GM23338 (cell line): Measurements from ENCODE around the gene LCTL. TPM values are rescaled to one million over a fixed set of nuclear protein-coding genes. Genes with fewer than 3 reads are reported as not detected.
"Not testable (repeated sequence)": the region's sequence is repeated elsewhere in the genome, so short reads cannot be mapped to it uniquely, and the experiment has no call there.

ENCODE experiments used
- ATAC-seq: fragments of 200-7000 bp; cut with Tn5 transposase; 3 replicates; pipeline ENCODE4 v1.9.1; 2020
- DNase-seq: peaks from one replicate; pipeline ENCODE4 v3.0.0-alpha.2; 2015; ENCODE audit warnings: low spot score
- H2AFZ ChIP-seq: fragments of 200-600 bp; sonication (generic); 2 replicates; pipeline ENCODE4 v1.8.0; 2016; ENCODE audit warnings: antibody characterized with exemption, mild to moderate bottlenecking, moderate library complexity
- H3F3A ChIP-seq: fragments of 200-600 bp; sonication (generic); replicated peaks from 2 replicates; pipeline ENCODE4 v1.8.0; 2017; ENCODE audit warnings: antibody characterized with exemption, mixed run types, low read depth
- H3K27ac ChIP-seq: fragments of 200-600 bp; sonication (generic); 2 replicates; pipeline ENCODE4 v1.6.1; 2016; ENCODE audit warnings: low read depth
- H3K27me3 ChIP-seq: fragments of 200-600 bp; sonication (generic); 2 replicates; pipeline ENCODE4 v1.8.0; 2016; ENCODE audit warnings: mild to moderate bottlenecking, mixed run types, moderate library complexity; ENCODE audit not compliant: insufficient read depth
- H3K36me3 ChIP-seq: fragments of 200-600 bp; sonication (generic); 2 replicates; pipeline ENCODE4 v1.8.0; 2016; ENCODE audit warnings: mild to moderate bottlenecking; ENCODE audit not compliant: insufficient read depth
- H3K4me1 ChIP-seq: fragments of 200-600 bp; sonication (generic); 2 replicates; pipeline ENCODE4 v1.8.0; 2016; ENCODE audit warnings: mild to moderate bottlenecking, moderate library complexity; ENCODE audit not compliant: insufficient read depth
- H3K4me2 ChIP-seq: fragments of 200-600 bp; sonication (generic); 2 replicates; pipeline ENCODE4 v1.7.1; 2017; ENCODE audit warnings: mixed run types
- H3K4me3 ChIP-seq: fragments of 200-600 bp; sonication (generic); 2 replicates; pipeline ENCODE4 v1.6.1; 2016; ENCODE audit warnings: mixed run types
- H3K79me2 ChIP-seq: fragments of 200-600 bp; sonication (generic); replicated peaks from 2 replicates; pipeline ENCODE4 v1.8.0; 2017; ENCODE audit warnings: mild to moderate bottlenecking; ENCODE audit not compliant: insufficient read depth
- H3K9me2 ChIP-seq: fragments of 200-600 bp; sonication (generic); 2 replicates; pipeline ENCODE4 v1.8.0; 2017; ENCODE audit not compliant: insufficient read depth
- H4K20me1 ChIP-seq: fragments of 200-600 bp; sonication (generic); replicated peaks from 2 replicates; pipeline ENCODE4 v1.8.0; 2017; ENCODE audit warnings: mild to moderate bottlenecking; ENCODE audit not compliant: insufficient read depth
- H3K27ac Mint-ChIP-seq: 2 replicates; pipeline ENCODE4 v1.8.0; 2020; ENCODE audit warnings: inconsistent platforms, mild to moderate bottlenecking, moderate library complexity, mixed read lengths
- H3K27me3 Mint-ChIP-seq: 3 replicates; pipeline ENCODE4 v1.8.0; 2022; ENCODE audit warnings: low read depth, mild to moderate bottlenecking, moderate library complexity, mixed read lengths, inconsistent platforms; ENCODE audit not compliant: insufficient read depth, poor library complexity
- H3K36me3 Mint-ChIP-seq: 3 replicates; pipeline ENCODE4 v1.8.0; 2021; ENCODE audit warnings: low read depth, mild to moderate bottlenecking, inconsistent platforms, moderate library complexity, mixed read lengths
- H3K4me1 Mint-ChIP-seq: 3 replicates; pipeline ENCODE4 v1.8.0; 2020; ENCODE audit warnings: mild to moderate bottlenecking, inconsistent platforms, mixed read lengths
- H3K4me3 Mint-ChIP-seq: 3 replicates; pipeline ENCODE4 v1.8.0; 2021; ENCODE audit warnings: moderate library complexity, mild to moderate bottlenecking, inconsistent platforms, mixed read lengths
- H3K9me3 Mint-ChIP-seq: 3 replicates; pipeline ENCODE4 v1.8.0; 2020; ENCODE audit warnings: moderate library complexity, mild to moderate bottlenecking, inconsistent platforms, mixed read lengths
- NANOG ChIP-seq: IDR thresholded peaks from 2 replicates; pipeline ENCODE4 v1.6.1; 2016; ENCODE audit warnings: antibody characterized with exemption, borderline replicate concordance
- REST ChIP-seq: IDR thresholded peaks from one replicate; pipeline ENCODE4 v1.6.1; 2018; ENCODE audit warnings: antibody characterized with exemption; ENCODE audit not compliant: unreplicated experiment
- ZNF114 ChIP-seq: fragments of 250-450 bp; sonication (Bioruptor Pico); IDR thresholded peaks from 2 replicates; pipeline ENCODE4 v1.5.0; 2020; ENCODE audit warnings: mild to moderate bottlenecking, moderate library complexity
- ZNF462 ChIP-seq: fragments of 250-450 bp; sonication (Bioruptor Pico); IDR thresholded peaks from 2 replicates; pipeline ENCODE4 v1.5.0; 2020; ENCODE audit warnings: mild to moderate bottlenecking, moderate library complexity
- polyA plus RNA-seq: library from polyadenylated mRNA; unstranded; fragments of >200 nt; fragmentation: Nextera tagmentation; extraction: Ambion mirVana; gene quantifications from 2 replicates; pipeline ENCODE4 v1.2.1, GENCODE V29; 2016
- total RNA-seq: library from RNA; depleted of rRNA; stranded (reverse); fragments of >200 nt; shearing (Covaris generic); gene quantifications from 2 replicates; pipeline ENCODE4 v1.2.3, GENCODE V29; 2014

LCTL gene
- total and polyA plus RNA-seq, 2 experiments from 2014 or later, result 2.3 to 5.6 TPM

GRCh38 chr15:66502491-66502890 is 63.3 kb downstream of the LCTL start (continued):
- TF ChIP-seq REST, result no peak
- TF ChIP-seq NANOG, result no peak
- TF ChIP-seq ZNF114, result no peak
- no peak for TF ChIP-seq ZNF462 (CRISPR knock-in tag)

- not testable (repeated sequence) for H3K9me2 ChIP-seq, H2AFZ ChIP-seq, H3K4me2 ChIP-seq, DNase-seq, ATAC-seq, H3K27me3 ChIP-seq, H3K4me3 ChIP-seq, H3K9me3 Mint-ChIP-seq
- Histone ChIP-seq H3K36me3 (peaks cover 64% of the 10 kb centered on the region), H3K4me1 (peaks cover 22% of the 10 kb centered on the region), H3F3A (peaks cover 76% of the 10 kb centered on the region), H3K27ac (peak overlapping the region; percentile 81), H3K79me2 (peaks cover 54% of the 10 kb centered on the region), H4K20me1 (peaks cover 31% of the 10 kb centered on the region)
- H3K27ac Mint-ChIP-seq, result peak overlapping the region; percentile 20
- peaks cover 76% of the 10 kb centered on the region for H3K36me3 Mint-ChIP-seq
- peak overlapping the region; percentile 7; the same call in 1 of the 3 replicates for H3K4me3 Mint-ChIP-seq
- peaks cover 17% of the 10 kb centered on the region for H3K27me3 Mint-ChIP-seq
- H3K4me1 Mint-ChIP-seq, result peaks cover 24% of the 10 kb centered on the region
Observed at GRCh38 chr15:66500346-66500745, 65.5 kb downstream of the LCTL start.
